GM23338 (cell line): ENCODE results near the gene GMNC. TPM values are rescaled to one million over a fixed set of nuclear protein-coding genes. Genes with fewer than 3 reads are reported as not detected.
"Not testable (repeated sequence)": the region's sequence is repeated elsewhere in the genome, so short reads cannot be mapped to it uniquely, and the experiment has no call there.

Experiments
- ATAC-seq: fragments of 200-7000 bp; cut with Tn5 transposase; 3 replicates; pipeline ENCODE4 v1.9.1; 2020
- DNase-seq: peaks from one replicate; pipeline ENCODE4 v3.0.0-alpha.2; 2015; ENCODE audit warnings: low spot score
- H2AFZ ChIP-seq: fragments of 200-600 bp; sonication (generic); 2 replicates; pipeline ENCODE4 v1.8.0; 2016; ENCODE audit warnings: antibody characterized with exemption, mild to moderate bottlenecking, moderate library complexity
- H3F3A ChIP-seq: fragments of 200-600 bp; sonication (generic); replicated peaks from 2 replicates; pipeline ENCODE4 v1.8.0; 2017; ENCODE audit warnings: antibody characterized with exemption, mixed run types, low read depth
- H3K27ac ChIP-seq: fragments of 200-600 bp; sonication (generic); 2 replicates; pipeline ENCODE4 v1.6.1; 2016; ENCODE audit warnings: low read depth
- H3K27me3 ChIP-seq: fragments of 200-600 bp; sonication (generic); 2 replicates; pipeline ENCODE4 v1.8.0; 2016; ENCODE audit warnings: mild to moderate bottlenecking, mixed run types, moderate library complexity; ENCODE audit not compliant: insufficient read depth
- H3K36me3 ChIP-seq: fragments of 200-600 bp; sonication (generic); 2 replicates; pipeline ENCODE4 v1.8.0; 2016; ENCODE audit warnings: mild to moderate bottlenecking; ENCODE audit not compliant: insufficient read depth
- H3K4me1 ChIP-seq: fragments of 200-600 bp; sonication (generic); 2 replicates; pipeline ENCODE4 v1.8.0; 2016; ENCODE audit warnings: mild to moderate bottlenecking, moderate library complexity; ENCODE audit not compliant: insufficient read depth
- H3K4me2 ChIP-seq: fragments of 200-600 bp; sonication (generic); 2 replicates; pipeline ENCODE4 v1.7.1; 2017; ENCODE audit warnings: mixed run types
- H3K4me3 ChIP-seq: fragments of 200-600 bp; sonication (generic); 2 replicates; pipeline ENCODE4 v1.6.1; 2016; ENCODE audit warnings: mixed run types
- H3K79me2 ChIP-seq: fragments of 200-600 bp; sonication (generic); replicated peaks from 2 replicates; pipeline ENCODE4 v1.8.0; 2017; ENCODE audit warnings: mild to moderate bottlenecking; ENCODE audit not compliant: insufficient read depth
- H3K9me2 ChIP-seq: fragments of 200-600 bp; sonication (generic); 2 replicates; pipeline ENCODE4 v1.8.0; 2017; ENCODE audit not compliant: insufficient read depth
- H4K20me1 ChIP-seq: fragments of 200-600 bp; sonication (generic); replicated peaks from 2 replicates; pipeline ENCODE4 v1.8.0; 2017; ENCODE audit warnings: mild to moderate bottlenecking; ENCODE audit not compliant: insufficient read depth
- H3K27ac Mint-ChIP-seq: 2 replicates; pipeline ENCODE4 v1.8.0; 2020; ENCODE audit warnings: inconsistent platforms, mild to moderate bottlenecking, moderate library complexity, mixed read lengths
- H3K27me3 Mint-ChIP-seq: 3 replicates; pipeline ENCODE4 v1.8.0; 2022; ENCODE audit warnings: low read depth, mild to moderate bottlenecking, moderate library complexity, mixed read lengths, inconsistent platforms; ENCODE audit not compliant: insufficient read depth, poor library complexity
- H3K36me3 Mint-ChIP-seq: 3 replicates; pipeline ENCODE4 v1.8.0; 2021; ENCODE audit warnings: low read depth, mild to moderate bottlenecking, inconsistent platforms, moderate library complexity, mixed read lengths
- H3K4me1 Mint-ChIP-seq: 3 replicates; pipeline ENCODE4 v1.8.0; 2020; ENCODE audit warnings: mild to moderate bottlenecking, inconsistent platforms, mixed read lengths
- H3K4me3 Mint-ChIP-seq: 3 replicates; pipeline ENCODE4 v1.8.0; 2021; ENCODE audit warnings: moderate library complexity, mild to moderate bottlenecking, inconsistent platforms, mixed read lengths
- H3K9me3 Mint-ChIP-seq: 3 replicates; pipeline ENCODE4 v1.8.0; 2020; ENCODE audit warnings: moderate library complexity, mild to moderate bottlenecking, inconsistent platforms, mixed read lengths
- CREB1 ChIP-seq: fragments of 250-450 bp; sonication (Bioruptor Pico); IDR thresholded peaks from 2 replicates; pipeline ENCODE4 v1.5.0; 2020; ENCODE audit warnings: low read depth, mild to moderate bottlenecking, moderate library complexity
- CTCF ChIP-seq, 2 experiments: fragments of 200-600 bp in 1 of 2; sonication (generic) in 1 of 2; conservative IDR thresholded peaks; 2 replicates each; pipeline versions ENCODE4 v1.5.1 to v1.6.1; 2016 to 2017; ENCODE audit warnings: antibody characterized with exemption in 2 of 2, low read depth in 2 of 2, mild to moderate bottlenecking in 2 of 2, moderate library complexity in 1 of 2
- EZH2phosphoT487 ChIP-seq: fragments of 200-600 bp; sonication (generic); IDR thresholded peaks from one replicate; pipeline ENCODE4 v1.8.1; 2018; ENCODE audit warnings: antibody characterized with exemption; ENCODE audit not compliant: unreplicated experiment
- POLR2AphosphoS5 ChIP-seq: IDR thresholded peaks from 2 replicates; pipeline ENCODE4 v1.6.1; 2016; ENCODE audit warnings: antibody characterized with exemption, low read depth
- STAT1 ChIP-seq: IDR thresholded peaks from one replicate; pipeline ENCODE4 v1.6.1; 2016; ENCODE audit warnings: antibody characterized with exemption; ENCODE audit not compliant: unreplicated experiment
- ZNF114 ChIP-seq: fragments of 250-450 bp; sonication (Bioruptor Pico); IDR thresholded peaks from 2 replicates; pipeline ENCODE4 v1.5.0; 2020; ENCODE audit warnings: mild to moderate bottlenecking, moderate library complexity
- ZNF331 ChIP-seq: fragments of 250-450 bp; sonication (Bioruptor Pico); IDR thresholded peaks from 2 replicates; pipeline ENCODE4 v1.5.0; 2020; ENCODE audit warnings: low read depth, mild to moderate bottlenecking, moderate library complexity
- ZNF462 ChIP-seq: fragments of 250-450 bp; sonication (Bioruptor Pico); IDR thresholded peaks from 2 replicates; pipeline ENCODE4 v1.5.0; 2020; ENCODE audit warnings: mild to moderate bottlenecking, moderate library complexity
- polyA plus RNA-seq: library from polyadenylated mRNA; unstranded; fragments of >200 nt; fragmentation: Nextera tagmentation; extraction: Ambion mirVana; gene quantifications from 2 replicates; pipeline ENCODE4 v1.2.1, GENCODE V29; 2016
- total RNA-seq: library from RNA; depleted of rRNA; stranded (reverse); fragments of >200 nt; shearing (Covaris generic); gene quantifications from 2 replicates; pipeline ENCODE4 v1.2.3, GENCODE V29; 2014

The GMNC gene
- total and polyA plus RNA-seq, 2 experiments from 2014 or later: 0.13 to 0.31 TPM

- not testable (repeated sequence) for DNase-seq, H3K79me2 ChIP-seq, H4K20me1 ChIP-seq, H3F3A ChIP-seq, H3K4me3 Mint-ChIP-seq, H3K36me3 Mint-ChIP-seq, H3K36me3 ChIP-seq, H3K27me3 Mint-ChIP-seq, H3K4me1 ChIP-seq, H2AFZ ChIP-seq, H3K4me2 ChIP-seq, ATAC-seq, H3K4me3 ChIP-seq, H3K4me1 Mint-ChIP-seq, H3K27ac ChIP-seq, H3K27me3 ChIP-seq, H3K27ac Mint-ChIP-seq, H3K9me2 ChIP-seq, H3K9me3 Mint-ChIP-seq
These were observed 12.6 kb upstream of the GMNC start for GRCh38 chr3:190875061-190875460.

- no peak overlapping the region for H3K4me3 Mint-ChIP-seq
- no peaks in the 10 kb centered on the region for H3K36me3 ChIP-seq
- TF ChIP-seq CTCF (conservative IDR thresholded peaks at IDR 0.05; ENCODE audit: low read depth in 2 of 2): no peak
- TF ChIP-seq STAT1: no peak
- TF ChIP-seq ZNF114 (CRISPR knock-in tag): no peak
- TF ChIP-seq CREB1 (CRISPR knock-in tag): no peak
- TF ChIP-seq POLR2AphosphoS5: no peak
- TF ChIP-seq ZNF331 (CRISPR knock-in tag): no peak
- TF ChIP-seq ZNF462 (CRISPR knock-in tag): no peak
- TF ChIP-seq EZH2phosphoT487: no peak
- H3K27me3 ChIP-seq: no peaks in the 10 kb centered on the region; the same call in 1 of the 2 replicates
- H3K4me2 ChIP-seq: no peak overlapping the region
- no peaks in the 10 kb centered on the region; the same call in 2 of the 3 replicates for H3K9me3 Mint-ChIP-seq
- no peaks in the 10 kb centered on the region for H3K9me2 ChIP-seq
- H3K4me1 Mint-ChIP-seq: peaks cover 3% of the 10 kb centered on the region; the same call in 1 of the 3 replicates
- H3K27ac Mint-ChIP-seq: no peak overlapping the region
- no peaks in the 10 kb centered on the region for H3K79me2 ChIP-seq
- no peaks in the 10 kb centered on the region for H3F3A ChIP-seq
- H3K36me3 Mint-ChIP-seq: no peaks in the 10 kb centered on the region
- no peak overlapping the region for H3K27ac ChIP-seq
- no peak for DNase-seq
- no peak for ATAC-seq
- no peaks in the 10 kb centered on the region for H4K20me1 ChIP-seq
- no peaks in the 10 kb centered on the region for H3K27me3 Mint-ChIP-seq
- H3K4me1 ChIP-seq: no peaks in the 10 kb centered on the region
- H3K4me3 ChIP-seq: no peak overlapping the region
- no peak overlapping the region for H2AFZ ChIP-seq
These were observed 7.6 kb upstream of the GMNC start for GRCh38 chr3:190870127-190870526.
